Progenitor cell of endocrine pancreas (in vitro differentiated cells): ENCODE data around the gene CCDC63. TPM values are rescaled to one million over a fixed set of nuclear protein-coding genes. Genes with fewer than 3 reads are reported as not detected.

Experiments used
- DNase-seq: peaks from one replicate; pipeline ENCODE4 v3.0.0; 2021; ENCODE audit warnings: low spot score; ENCODE audit not compliant: unreplicated experiment
- H3K27ac Mint-ChIP-seq: 2 replicates; pipeline ENCODE4 v1.8.0; 2021; ENCODE audit warnings: mild to moderate bottlenecking, moderate library complexity, mixed read lengths
- H3K27me3 Mint-ChIP-seq: 2 replicates; pipeline ENCODE4 v1.8.0; 2021; ENCODE audit warnings: mixed read lengths
- H3K36me3 Mint-ChIP-seq: 2 replicates; pipeline ENCODE4 v1.8.0; 2022; ENCODE audit warnings: mixed read lengths; ENCODE audit not compliant: insufficient read depth
- H3K4me1 Mint-ChIP-seq: 2 replicates; pipeline ENCODE4 v1.8.0; 2021; ENCODE audit warnings: low read depth, mixed read lengths
- H3K4me3 Mint-ChIP-seq: 2 replicates; pipeline ENCODE4 v1.8.0; 2021; ENCODE audit warnings: low read depth, mild to moderate bottlenecking, moderate library complexity, mixed read lengths
- H3K9me3 Mint-ChIP-seq: 2 replicates; pipeline ENCODE4 v1.8.0; 2021; ENCODE audit warnings: low read depth, mixed read lengths
- CTCF ChIP-seq: fragments of 200-600 bp; sonication (generic); IDR thresholded peaks from one replicate; pipeline ENCODE4 v1.5.0; 2021; ENCODE audit warnings: antibody characterized with exemption, mild to moderate bottlenecking; ENCODE audit not compliant: unreplicated experiment
- total RNA-seq: library from RNA; stranded (reverse); gene quantifications from 2 replicates; pipeline ENCODE4 v1.2.1, GENCODE V29; 2021

The CCDC63 gene
- total RNA-seq, 1 donor from 2014 or later = not detected

- H3K9me3 Mint-ChIP-seq = peaks cover 13% of the 10 kb centered on the region
- H3K27ac Mint-ChIP-seq = no peak overlapping the region
- H3K4me3 Mint-ChIP-seq = no peak overlapping the region
- no peak for TF ChIP-seq CTCF
- no peaks in the 10 kb centered on the region for H3K4me1 Mint-ChIP-seq
- DNase-seq = no peak
- peaks cover 8% of the 10 kb centered on the region for H3K27me3 Mint-ChIP-seq
- no peaks in the 10 kb centered on the region for H3K36me3 Mint-ChIP-seq
Measured at GRCh38 chr12:110872100-110872499, 25.3 kb downstream of the CCDC63 start.

GRCh38 chr12:110874351-110874750, 27.6 kb downstream of the CCDC63 start:
- TF ChIP-seq CTCF = no peak
- Mint-ChIP-seq H3K4me1 (no peaks in the 10 kb centered on the region), H3K9me3 (peaks cover 6% of the 10 kb centered on the region), H3K36me3 (no peaks in the 10 kb centered on the region), H3K27ac (no peak overlapping the region), H3K4me3 (no peak overlapping the region), H3K27me3 (peaks cover 8% of the 10 kb centered on the region)
- no peak for DNase-seq

GRCh38 chr12:110874781-110875180, 28.0 kb downstream of the CCDC63 start:
- DNase-seq = no peak
- H3K27me3 Mint-ChIP-seq = peaks cover 8% of the 10 kb centered on the region
- H3K27ac Mint-ChIP-seq = no peak overlapping the region

GRCh38 chr12:110880651-110881050, 33.9 kb downstream of the CCDC63 start:
- Mint-ChIP-seq H3K9me3 (peaks cover 5% of the 10 kb centered on the region), H3K4me1 (no peaks in the 10 kb centered on the region), H3K4me3 (no peak overlapping the region), H3K36me3 (no peaks in the 10 kb centered on the region), H3K27me3 (peaks cover 4% of the 10 kb centered on the region), H3K27ac (no peak overlapping the region)
- no peak for DNase-seq
- no peak for TF ChIP-seq CTCF

More at GRCh38 chr12:110874781-110875180, 28.0 kb downstream of the CCDC63 start:
- TF ChIP-seq CTCF = no peak
- H3K4me3 Mint-ChIP-seq = no peak overlapping the region
- no peaks in the 10 kb centered on the region for H3K36me3 Mint-ChIP-seq
- peaks cover 3% of the 10 kb centered on the region for H3K9me3 Mint-ChIP-seq
- H3K4me1 Mint-ChIP-seq = no peaks in the 10 kb centered on the region

DNA sequence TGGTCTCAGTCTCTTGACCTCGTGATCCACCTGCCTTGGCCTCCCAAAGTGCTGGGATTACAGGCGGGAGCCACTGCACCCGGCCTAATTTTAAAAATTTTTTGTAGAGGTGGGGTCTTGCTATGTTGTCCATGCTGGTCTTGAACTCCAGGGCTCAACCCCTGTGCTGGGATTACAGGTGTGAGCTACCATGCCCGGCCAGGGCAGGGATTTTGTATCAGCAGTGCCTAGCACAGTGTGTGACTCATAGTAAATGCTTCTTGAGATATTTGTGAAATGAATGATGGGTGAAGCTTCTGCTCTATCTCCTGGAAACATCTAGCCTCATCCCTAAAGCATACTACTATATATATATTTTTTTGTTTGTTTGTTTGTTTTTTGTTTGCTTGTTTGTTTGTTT, 36.5 kb downstream of the CCDC63 start:
- H3K9me3 Mint-ChIP-seq = peaks cover 5% of the 10 kb centered on the region
- no peak for DNase-seq
- H3K4me3 Mint-ChIP-seq = no peak overlapping the region
- TF ChIP-seq CTCF = no peak
- peaks cover 2% of the 10 kb centered on the region for H3K4me1 Mint-ChIP-seq
- H3K27ac Mint-ChIP-seq = no peak overlapping the region
- peaks cover 7% of the 10 kb centered on the region for H3K27me3 Mint-ChIP-seq
- no peaks in the 10 kb centered on the region for H3K36me3 Mint-ChIP-seq
